ENCODE data around the gene PHKA2.

GRCh38 chrX:18883234-18883960, 100.5 kb downstream of the PHKA2 start:
- TF ChIP-seq SREBF2 (IDR thresholded peaks at IDR 0.05) (no peak), MAX (IDR thresholded peaks at IDR 0.05) (no peak), CTCF (IDR thresholded peaks at IDR 0.05) (no peak), POLR2A (IDR thresholded peaks at IDR 0.05; ENCODE audit: low read length) (no peak), RAD21 (conservative IDR thresholded peaks at IDR 0.05 in 1 of 2, IDR thresholded peaks at IDR 0.05 in 1 of 2) (no peak), MAZ (IDR thresholded peaks at IDR 0.05; ENCODE audit: borderline replicate concordance, low read depth, low read length) (no peak), CBX8 (IDR thresholded peaks at IDR 0.05) (no peak), EP300 (IDR thresholded peaks at IDR 0.05) (no peak), ATOH8 (CRISPR knock-in tag; IDR thresholded peaks at IDR 0.05; ENCODE audit: low read depth) (no peak), RCOR1 (IDR thresholded peaks at IDR 0.05; ENCODE audit: low read depth, low read length) (no peak), ELK1 (IDR thresholded peaks at IDR 0.05; ENCODE audit: low read depth, low read length) (no peak), EHF (CRISPR knock-in tag; IDR thresholded peaks at IDR 0.05) (no peak), NFE2L2 (conservative IDR thresholded peaks at IDR 0.05; ENCODE audit: low read length) (no peak)

All from A549 (cell line).